Epidermal melanocyte (primary cell): ENCODE results near the gene NLGN4Y.
A peak's percentile ranks its signal among the peaks of the same experiment; 100 is the strongest.

ENCODE experiments used
- DNase-seq: peaks from one replicate; pipeline ENCODE4 v3.0.0; 2011; ENCODE audit warnings: low spot score; ENCODE audit not compliant: insufficient read length

Gene NLGN4Y

DNA sequence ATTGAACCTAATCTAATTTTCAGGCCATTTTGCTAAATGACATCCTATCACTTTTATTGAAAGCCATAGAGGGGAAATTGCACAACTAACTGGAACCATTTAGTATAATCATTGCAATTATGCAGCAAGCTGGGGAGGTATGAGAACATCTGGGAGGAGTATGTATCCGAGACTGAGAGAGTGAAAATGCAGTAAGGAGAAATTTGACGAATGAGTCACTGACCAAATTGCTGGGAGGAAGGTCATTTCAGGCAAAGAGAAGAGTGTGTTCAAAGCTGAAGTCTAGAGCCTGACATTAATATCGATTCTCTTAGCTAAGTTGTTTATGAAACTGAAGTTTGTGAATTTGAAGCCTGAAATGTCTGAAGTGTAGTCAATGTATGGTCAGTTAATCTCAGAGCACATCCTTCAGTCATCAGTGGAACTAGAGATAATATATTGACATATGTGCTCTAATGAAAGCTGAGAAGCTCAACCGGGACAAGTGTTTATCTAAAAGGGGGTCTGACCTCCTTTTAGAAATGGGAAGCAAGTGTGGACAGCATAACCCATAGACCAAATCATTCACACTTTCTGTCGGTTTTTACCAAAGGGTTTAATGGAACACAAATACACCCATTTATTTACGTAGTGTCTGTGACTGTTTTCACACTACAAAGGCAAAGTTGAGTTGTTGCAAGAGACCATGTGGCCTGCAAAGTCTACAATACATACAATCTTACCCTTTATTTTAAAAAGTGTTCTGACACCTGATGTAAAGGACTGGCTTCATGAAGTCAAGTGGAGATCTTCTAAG, 120.0 kb downstream of the NLGN4Y start:
- DNase-seq: peak; percentile 45

- no peak for DNase-seq
Observed at GRCh38 chrY:14679181-14679580, 154.9 kb downstream of the NLGN4Y start.

DNA sequence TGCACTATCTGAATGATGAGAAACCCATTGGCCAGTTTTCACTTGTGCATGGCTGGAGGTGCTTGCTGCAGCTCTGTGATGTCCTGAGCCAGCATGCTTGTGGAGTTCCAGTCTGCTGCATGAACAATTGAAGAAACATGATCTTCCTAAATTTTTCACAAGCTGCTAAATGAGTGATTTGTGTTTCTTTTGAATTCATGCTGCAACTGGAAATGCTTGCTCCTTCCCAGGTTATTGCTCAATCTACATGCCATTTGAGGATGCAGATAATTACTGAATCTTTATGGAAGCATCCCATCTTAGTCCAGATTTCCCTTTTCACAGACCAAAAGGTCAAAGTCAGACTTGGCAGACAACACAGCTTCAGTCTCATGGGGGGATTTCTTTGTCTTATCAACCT, 170.2 kb downstream of the NLGN4Y start:
- DNase-seq: no peak

GRCh38 chrY:14708158-14708557, 183.8 kb downstream of the NLGN4Y start:
- no peak for DNase-seq

GRCh38 chrY:14741596-14741995, 217.3 kb downstream of the NLGN4Y start:
- DNase-seq: no peak

- no peak for DNase-seq
Observed at GRCh38 chrY:14748329-14748728, 224.0 kb downstream of the NLGN4Y start.

- DNase-seq: no peak
Observed at GRCh38 chrY:14755571-14755970, 231.2 kb downstream of the NLGN4Y start.

- DNase-seq: no peak
Observed at GRCh38 chrY:14762903-14763302, 238.6 kb downstream of the NLGN4Y start.

GRCh38 chrY:14763600-14763999, 239.3 kb downstream of the NLGN4Y start:
- DNase-seq: no peak

DNA sequence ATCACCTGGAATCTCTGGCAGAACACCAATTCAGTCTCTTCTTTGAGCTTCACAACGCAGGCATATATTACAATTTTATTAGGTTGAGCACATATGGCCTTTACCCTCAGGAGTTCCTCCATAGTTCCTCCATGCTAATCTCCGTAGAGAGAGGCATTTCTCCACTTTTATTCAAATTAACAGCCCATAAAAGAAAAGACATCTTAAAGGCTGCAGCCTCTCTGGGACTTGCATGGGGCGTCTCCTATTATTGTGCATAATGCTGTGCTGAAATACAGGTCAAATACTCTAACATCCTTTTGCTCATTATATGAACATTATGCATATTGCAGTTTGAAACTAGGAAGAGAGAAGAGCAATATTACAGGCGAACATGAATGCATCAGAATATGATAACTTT, 253.9 kb downstream of the NLGN4Y start:
- DNase-seq: no peak

GRCh38 chrY:14793104-14793503, 268.8 kb downstream of the NLGN4Y start:
- DNase-seq: no peak

DNA sequence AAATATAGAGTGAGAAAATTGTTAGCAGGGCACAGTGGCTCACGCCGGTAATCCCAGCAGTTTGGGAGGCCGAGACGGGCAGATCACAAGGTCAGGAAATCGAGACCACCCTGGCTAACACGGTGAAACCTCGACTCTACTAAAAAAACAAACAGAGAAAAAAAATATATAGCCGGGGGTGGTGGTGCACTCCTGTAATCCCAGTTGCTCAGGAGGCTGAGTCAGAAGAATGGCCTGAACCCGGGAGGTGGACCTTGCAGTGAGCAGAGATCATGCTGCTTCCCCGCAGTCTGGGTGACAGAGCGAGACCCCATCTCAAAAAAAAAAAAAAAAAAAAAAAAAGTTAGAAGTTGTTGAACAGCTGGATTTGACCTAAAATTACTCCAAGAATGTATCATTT, 269.3 kb downstream of the NLGN4Y start:
- DNase-seq: no peak

DNA sequence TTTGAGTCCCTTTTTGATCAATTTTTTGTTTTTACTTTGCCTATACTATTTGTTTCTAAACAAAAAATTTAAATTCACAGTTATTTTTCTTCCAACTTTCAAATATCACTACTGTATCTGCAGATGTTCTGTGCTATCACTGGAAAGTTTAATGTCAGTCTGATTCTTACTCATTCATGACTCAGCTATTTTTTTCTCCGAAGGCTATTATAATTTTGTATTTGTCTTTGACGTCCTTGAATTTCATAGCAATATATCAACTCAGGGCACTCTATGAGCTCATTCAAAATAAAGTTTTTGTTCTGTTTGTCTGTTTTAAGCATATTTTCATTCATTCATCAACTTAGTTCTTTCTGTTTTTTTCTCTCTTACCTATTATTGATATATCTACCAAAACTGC, 273.7 kb downstream of the NLGN4Y start:
- DNase-seq: no peak

- no peak for DNase-seq
Observed at GRCh38 chrY:14801096-14801495, 276.8 kb downstream of the NLGN4Y start.

- no peak for DNase-seq
Observed at GRCh38 chrY:14802125-14802524, 277.8 kb downstream of the NLGN4Y start.

DNA sequence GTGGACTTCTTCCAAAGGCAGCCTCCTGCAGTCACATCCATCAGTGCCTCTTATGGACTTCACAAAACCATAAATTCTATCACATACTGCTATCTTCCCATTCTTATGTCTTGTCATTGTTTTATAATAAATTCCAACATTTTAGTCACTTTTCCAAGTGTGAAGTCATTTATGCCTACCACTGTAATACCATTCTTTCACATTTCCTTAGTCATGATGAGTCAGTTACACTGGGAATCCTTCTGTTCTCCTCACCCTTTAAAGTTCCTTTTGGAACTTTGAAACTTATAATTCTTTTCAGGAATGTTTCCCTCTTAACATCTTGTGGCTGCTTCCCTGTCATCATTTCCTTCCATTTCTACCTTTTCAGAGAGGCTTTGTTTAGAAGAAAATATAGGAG, 279.7 kb downstream of the NLGN4Y start:
- DNase-seq: no peak

GRCh38 chrY:14818452-14818851, 294.1 kb downstream of the NLGN4Y start:
- no peak for DNase-seq

GRCh38 chrY:14822201-14822600, 297.9 kb downstream of the NLGN4Y start:
- peak; percentile 38 for DNase-seq

GRCh38 chrY:14822906-14823305, 298.6 kb downstream of the NLGN4Y start:
- DNase-seq: no peak

DNA sequence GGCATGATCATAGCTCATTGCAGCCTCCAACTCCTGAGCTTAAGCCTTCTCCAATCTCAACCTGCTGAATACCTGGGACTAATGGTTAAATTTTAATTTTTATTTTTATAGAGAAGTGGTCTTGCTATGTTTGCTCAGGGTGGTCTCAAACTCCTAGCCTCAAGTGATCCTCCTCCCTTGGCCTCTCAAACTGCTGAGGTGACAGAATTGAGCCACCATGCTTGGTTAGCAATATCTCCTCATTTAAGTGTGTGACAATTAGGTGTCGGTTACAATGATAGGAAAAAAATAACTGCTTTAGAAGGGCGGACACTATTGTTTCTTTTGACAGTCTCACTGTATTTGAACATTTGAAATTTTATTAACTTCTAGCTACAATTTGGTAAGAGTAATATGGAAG, 300.3 kb downstream of the NLGN4Y start:
- no peak for DNase-seq

DNA sequence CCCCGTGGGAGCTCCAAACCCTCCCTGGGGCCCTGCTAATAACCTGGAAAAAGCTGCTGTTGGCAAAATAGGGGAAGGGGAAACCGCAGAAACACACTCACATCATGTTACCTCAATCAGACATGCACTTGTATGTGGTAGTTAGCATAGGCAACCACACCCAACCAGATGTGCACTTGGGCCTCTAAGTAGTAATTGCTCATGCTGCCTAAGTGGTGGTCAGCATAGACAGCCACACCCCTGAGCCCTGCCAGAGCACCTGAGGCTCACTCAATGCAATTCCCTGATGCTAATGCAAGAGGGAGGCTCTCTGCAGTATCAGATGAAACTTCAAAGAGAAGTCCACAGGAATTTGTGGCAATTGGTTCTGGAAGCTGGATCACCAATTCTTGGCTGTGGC, 301.4 kb downstream of the NLGN4Y start:
- DNase-seq: no peak

DNA sequence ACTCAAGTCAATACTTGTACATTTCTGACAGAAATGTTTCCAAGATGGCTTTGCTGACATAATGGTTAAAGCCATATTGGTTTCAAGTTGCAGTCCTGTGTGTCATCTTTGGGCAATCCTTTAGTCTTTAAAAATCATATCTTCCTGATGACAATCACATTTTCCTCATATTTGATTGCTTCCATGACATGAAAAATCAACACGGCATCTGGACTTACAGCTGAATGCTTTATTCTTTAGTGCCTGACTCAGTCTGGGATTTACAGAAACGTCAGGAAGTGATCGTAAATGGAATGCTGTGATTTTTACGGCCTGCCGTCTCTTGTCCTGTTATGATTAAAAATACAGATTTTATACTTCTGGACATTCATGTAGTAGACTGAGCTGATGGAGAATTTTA, 304.2 kb downstream of the NLGN4Y start:
- DNase-seq: no peak

- DNase-seq: no peak
Observed at GRCh38 chrY:14829366-14829885, 305.1 kb downstream of the NLGN4Y start.
